GM12872 (cell line): ENCODE data around the gene ARMH2.

Experiments
- TF ChIP-seq, protein P1 (sequence below): IDR thresholded peaks from 3 replicates; pipeline ENCODE4 v1.5.1; 2011; ENCODE audit warnings: low read depth, mild to moderate bottlenecking, low read length, moderate library complexity; ENCODE audit not compliant: insufficient read depth

Gene ARMH2

DNA sequence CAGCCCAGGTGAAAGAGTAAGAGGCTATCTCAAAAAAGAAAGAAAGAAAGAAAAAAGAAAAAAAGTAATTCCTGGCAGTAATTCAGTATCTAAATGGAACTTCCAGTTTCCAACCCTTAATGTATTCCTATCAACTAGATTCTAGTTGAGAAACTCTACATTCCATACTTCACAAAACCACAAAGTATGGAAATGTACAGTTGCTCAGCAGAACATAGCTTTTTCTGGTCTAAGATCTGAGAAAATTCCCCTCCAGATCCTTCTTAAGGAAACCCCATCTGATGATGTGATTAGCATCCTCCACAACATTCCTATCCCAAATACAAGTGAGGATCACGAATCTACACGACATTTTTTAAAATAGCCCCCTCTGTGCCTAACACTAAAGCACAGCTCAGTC lies 3.6 kb downstream of the ARMH2 start:
- TF ChIP-seq, protein P1, sequence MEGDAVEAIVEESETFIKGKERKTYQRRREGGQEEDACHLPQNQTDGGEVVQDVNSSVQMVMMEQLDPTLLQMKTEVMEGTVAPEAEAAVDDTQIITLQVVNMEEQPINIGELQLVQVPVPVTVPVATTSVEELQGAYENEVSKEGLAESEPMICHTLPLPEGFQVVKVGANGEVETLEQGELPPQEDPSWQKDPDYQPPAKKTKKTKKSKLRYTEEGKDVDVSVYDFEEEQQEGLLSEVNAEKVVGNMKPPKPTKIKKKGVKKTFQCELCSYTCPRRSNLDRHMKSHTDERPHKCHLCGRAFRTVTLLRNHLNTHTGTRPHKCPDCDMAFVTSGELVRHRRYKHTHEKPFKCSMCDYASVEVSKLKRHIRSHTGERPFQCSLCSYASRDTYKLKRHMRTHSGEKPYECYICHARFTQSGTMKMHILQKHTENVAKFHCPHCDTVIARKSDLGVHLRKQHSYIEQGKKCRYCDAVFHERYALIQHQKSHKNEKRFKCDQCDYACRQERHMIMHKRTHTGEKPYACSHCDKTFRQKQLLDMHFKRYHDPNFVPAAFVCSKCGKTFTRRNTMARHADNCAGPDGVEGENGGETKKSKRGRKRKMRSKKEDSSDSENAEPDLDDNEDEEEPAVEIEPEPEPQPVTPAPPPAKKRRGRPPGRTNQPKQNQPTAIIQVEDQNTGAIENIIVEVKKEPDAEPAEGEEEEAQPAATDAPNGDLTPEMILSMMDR, result no peak

DNA sequence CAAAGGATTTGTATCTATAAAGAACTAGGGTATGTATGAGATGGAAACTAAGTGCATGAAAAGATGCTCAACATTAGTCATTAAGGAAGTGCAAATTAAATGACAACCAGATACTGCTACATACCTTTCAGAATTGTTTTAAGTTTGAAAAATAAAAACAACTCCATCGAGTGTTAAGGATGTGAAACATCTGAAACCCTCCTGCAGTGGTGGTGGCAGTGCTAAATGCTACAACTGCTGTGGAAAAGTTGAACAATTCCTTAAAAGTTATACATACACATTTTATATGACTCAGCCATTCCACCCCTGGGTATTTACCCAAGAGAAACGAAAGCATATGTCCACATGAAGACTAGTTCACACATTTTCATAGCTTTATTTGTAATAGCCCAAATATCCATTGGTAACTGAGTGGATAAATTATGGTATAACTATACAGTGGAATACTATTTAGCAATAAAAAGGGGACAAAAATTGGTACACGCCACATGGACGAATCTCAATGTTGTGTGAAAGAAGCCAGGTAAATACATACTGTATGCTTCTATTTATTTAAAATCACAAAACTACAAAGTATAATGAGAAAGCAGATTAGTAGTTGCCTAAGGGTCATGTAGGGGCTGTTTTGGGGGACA lies 10.6 kb downstream of the ARMH2 start:
- TF ChIP-seq, protein P1, result no peak

DNA sequence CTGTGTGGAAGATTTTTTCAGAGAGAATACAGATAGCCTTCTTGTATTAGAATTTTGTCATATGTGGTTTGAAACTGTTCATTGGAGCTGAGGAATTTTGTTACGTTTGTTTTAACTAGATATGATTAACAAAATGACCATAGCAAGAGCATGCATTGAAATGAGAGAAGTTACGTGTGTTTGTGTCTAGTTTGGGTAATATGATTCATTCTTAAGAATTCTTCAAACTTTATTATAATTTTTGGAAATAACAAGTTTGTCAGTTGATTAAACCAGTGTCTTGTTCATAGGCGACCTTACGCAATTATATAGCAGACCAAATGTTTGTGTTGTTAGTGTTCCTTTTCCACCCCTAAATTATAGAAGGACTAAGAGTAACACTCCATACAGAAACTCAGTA lies 18.5 kb downstream of the ARMH2 start:
- TF ChIP-seq, protein P1, result no peak

DNA sequence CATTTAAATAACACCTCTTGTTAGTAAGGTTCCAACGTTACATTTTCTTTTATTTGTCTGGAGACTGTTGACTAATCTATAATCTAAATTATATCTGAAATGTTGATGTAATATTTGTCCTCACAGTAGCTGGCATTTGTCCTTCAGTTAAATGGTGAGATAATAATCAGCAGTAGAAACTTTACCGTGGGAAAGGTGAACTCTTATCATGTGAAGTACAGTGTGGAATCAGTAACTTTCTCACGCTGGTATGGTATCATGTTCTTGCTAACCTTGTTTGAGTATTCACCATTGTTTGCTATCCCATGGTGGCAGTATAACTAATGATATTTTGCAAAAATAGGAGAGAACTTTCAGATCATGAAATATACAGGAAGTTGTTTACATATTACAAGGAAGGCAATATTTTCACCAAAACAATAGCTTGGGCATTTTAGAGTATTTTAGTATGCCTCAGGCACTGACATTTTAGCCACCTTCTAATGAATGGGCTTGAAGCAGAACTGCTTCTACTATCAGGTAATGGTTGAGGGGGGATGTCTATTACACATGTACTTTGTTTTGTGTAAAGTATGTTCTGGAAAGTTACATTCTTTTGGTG lies 19.2 kb downstream of the ARMH2 start:
- TF ChIP-seq, protein P1, result no peak

DNA sequence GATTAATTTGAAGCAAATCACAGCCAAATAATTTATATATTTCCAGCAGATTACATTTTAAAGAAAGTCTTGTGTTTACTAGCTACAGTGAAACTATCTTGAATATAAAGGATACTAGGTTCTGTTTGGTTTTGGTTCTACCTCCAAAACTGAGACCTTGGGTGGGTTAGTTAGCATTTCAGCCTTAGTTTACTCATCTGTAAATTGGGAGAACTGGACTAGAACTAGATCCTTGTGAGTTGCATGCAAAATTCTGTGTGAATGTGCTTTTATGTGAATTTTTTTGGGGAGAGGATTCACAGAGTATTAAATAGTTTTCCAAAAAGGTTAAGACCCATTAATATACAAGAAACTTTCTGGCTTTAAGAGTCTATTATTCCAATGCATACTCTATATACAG lies 19.8 kb downstream of the ARMH2 start:
- TF ChIP-seq, protein P1, result no peak

DNA sequence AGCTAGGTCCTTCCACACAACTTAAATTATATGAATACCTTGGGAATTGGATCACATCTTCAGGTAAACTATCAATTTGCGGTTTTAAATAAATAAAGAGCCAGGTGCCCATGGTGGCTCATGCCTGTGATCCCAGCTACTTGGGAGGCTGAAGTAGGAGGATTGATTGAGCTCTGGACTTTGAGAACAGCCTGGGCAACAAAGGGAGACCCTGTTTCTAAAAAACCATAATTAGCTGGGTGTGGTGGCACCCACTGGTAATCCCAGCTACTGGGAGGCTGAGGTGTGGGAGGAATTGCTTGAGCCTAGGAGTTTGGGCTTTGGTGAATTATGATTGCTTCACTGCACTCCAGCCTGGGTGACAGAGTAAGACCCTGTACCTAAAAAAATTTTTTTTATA lies 20.6 kb downstream of the ARMH2 start:
- TF ChIP-seq, protein P1, result no peak

DNA sequence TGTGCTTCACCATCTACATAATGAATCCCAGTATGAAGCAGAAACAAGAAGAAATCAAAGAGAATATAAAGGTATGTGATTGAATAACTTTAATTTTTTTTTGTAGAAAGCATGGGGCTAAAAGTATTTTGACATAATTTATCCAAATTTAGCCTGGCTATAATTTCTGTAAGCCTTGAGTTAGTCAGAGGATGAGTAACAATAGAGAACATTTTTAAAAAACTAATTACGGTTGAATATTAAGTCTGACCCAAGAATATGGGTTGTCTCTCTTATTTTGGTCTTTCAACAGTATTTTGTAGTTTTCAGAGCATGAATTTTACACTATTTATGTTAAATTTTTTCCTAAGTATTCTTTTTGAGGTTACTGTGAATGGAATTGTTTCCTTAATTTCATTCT lies 21.5 kb downstream of the ARMH2 start:
- TF ChIP-seq, protein P1, result no peak
